Prostate gland (tissue), 2 donors: ENCODE data around the gene DCAF11. TPM values are rescaled to one million over a fixed set of nuclear protein-coding genes. Genes with fewer than 3 reads are reported as not detected.

Experiments used
- DNase-seq: peaks from one replicate; pipeline ENCODE4 v3.0.0-alpha.2; 2019; ENCODE audit warnings: low spot score
- H3K27ac ChIP-seq, 2 donors: fragments of 200-600 bp; sonication (generic); 2 replicates each; pipeline ENCODE4 v1.5.1; 2017 to 2019
- H3K27me3 ChIP-seq: fragments of 200-600 bp; sonication (generic); replicated peaks from 2 replicates; pipeline ENCODE4 v1.5.1; 2019; ENCODE audit not compliant: insufficient read depth
- H3K36me3 ChIP-seq, 2 donors: fragments of 200-600 bp; sonication (generic); 1 replicate in 1 of 2; 2 replicates in 1 of 2; pipeline versions ENCODE4 v1.5.1 to v1.8.1; 2017 to 2019
- H3K4me1 ChIP-seq: fragments of 200-600 bp; sonication (generic); replicated peaks from 2 replicates; pipeline ENCODE4 v1.5.1; 2019
- H3K4me3 ChIP-seq, 2 donors: fragments of 200-600 bp; sonication (generic); 2 replicates each; pipeline ENCODE4 v1.5.1; 2017 to 2019
- H3K9me3 ChIP-seq: fragments of 200-600 bp; sonication (generic); 2 replicates; pipeline ENCODE4 v1.5.1; 2017
- CTCF ChIP-seq, 4 experiments: fragments of 200-600 bp in 2 of 4; fragments of 450-650 bp in 2 of 4; sonication (generic) in 2 of 4; IDR thresholded peaks; 1 replicate in 3 of 4; 2 replicates in 1 of 4; pipeline ENCODE4 v1.5.1; 2016 to 2019; ENCODE audit warnings: antibody characterized with exemption in 4 of 4, mild to moderate bottlenecking in 2 of 4, moderate library complexity in 2 of 4
- POLR2A ChIP-seq: fragments of 450-650 bp; IDR thresholded peaks from one replicate; pipeline ENCODE4 v1.6.1; 2016; ENCODE audit warnings: antibody characterized with exemption, mild to moderate bottlenecking
- POLR2AphosphoS5 ChIP-seq: sonication (generic); formaldehyde crosslinking; IDR thresholded peaks from one replicate; pipeline ENCODE4 v1.6.1; 2017; ENCODE audit warnings: antibody characterized with exemption
- WGBS: methylation state at CpG from one replicate; pipeline ENCODE4 v1.1.5; 2018; 5-methylcytosine and 5-hydroxymethylcytosine counted together
- intact Hi-C: fragments of 100-400 bp; cut with DNase I; formaldehyde crosslinking; loops from one replicate; pipeline ENCODE4 v1.14.2; 2022
- total RNA-seq, 2 donors: library from RNA; depleted of rRNA; stranded (reverse); fragments of >200 nt; gene quantifications; one replicate each; pipeline ENCODE4 v1.1.0, GENCODE V29; 2016

DCAF11 gene
- total RNA-seq, 2 donors from 2014 or later, result 111 to 115 TPM

- Histone ChIP-seq H3K4me3 (peak overlapping the region; percentile 66 to 93), H3K36me3 (no peaks in the 10 kb centered on the region), H3K4me1 (no peaks in the 10 kb centered on the region), H3K27me3 (no peaks in the 10 kb centered on the region), H3K9me3 (no peaks in the 10 kb centered on the region), H3K27ac (peak overlapping the region; percentile 93 to 98)
- no peak for DNase-seq
- TF ChIP-seq POLR2A, result no peak
- no peak for TF ChIP-seq POLR2AphosphoS5
- TF ChIP-seq CTCF (IDR thresholded peaks at IDR 0.05), result no peak
- WGBS, result 65% methylated on average over 19 of the region's 19 CpGs
- intact Hi-C loops, result loop anchor here (5.0 kb wide), 2 partner anchors 81 to 1591 kb away; no protein-coding TSS in a partner anchor
Observed at GRCh38 chr14:24093207-24093900, 21.2 kb upstream of the DCAF11 start.

- Histone ChIP-seq H3K9me3 (no peaks in the 10 kb centered on the region), H3K4me1 (no peaks in the 10 kb centered on the region), H3K27ac (peak within 1 kb of the TSS; percentile 93 to 98), H3K27me3 (no peaks in the 10 kb centered on the region), H3K36me3 (no peaks in the 10 kb centered on the region), H3K4me3 (peak within 1 kb of the TSS; percentile 66 to 93)
- under 1% methylated on average over 67 of the region's 68 CpGs for WGBS
- peak; percentile 89 for DNase-seq
- TF ChIP-seq CTCF (IDR thresholded peaks at IDR 0.05), result peak in 2 of 4 experiments; percentile 23 to 35
- no peak for TF ChIP-seq POLR2A
- TF ChIP-seq POLR2AphosphoS5, result peak; percentile 54
- intact Hi-C loops, result loop anchor here (2.0 to 5.0 kb wide), 3 partner anchors 21 to 1592 kb away; partner anchors contain the start of genes DCAF11 and NRL
Observed at GRCh38 chr14:24093901-24094840, 20.4 kb upstream of the DCAF11 start, which contains the start of gene PCK2. Gene PCK2, plus strand, starts transcription at chr14:24094311. Its CDS starts 95 bp downstream, at chr14:24094406.

- H3K36me3 ChIP-seq, result no peaks in the 10 kb centered on the region
- 14% methylated on average over 14 of the region's 14 CpGs for WGBS
- no peak for DNase-seq
- intact Hi-C loops, result loop anchor here (2.0 to 5.0 kb wide), 3 partner anchors 20 to 1593 kb away; partner anchors contain the start of genes DCAF11 and NRL
- H3K4me1 ChIP-seq, result no peaks in the 10 kb centered on the region
- H3K27me3 ChIP-seq, result no peaks in the 10 kb centered on the region
- TF ChIP-seq POLR2A (no peak), POLR2AphosphoS5 (no peak), CTCF (IDR thresholded peaks at IDR 0.05) (no peak)
- H3K4me3 ChIP-seq, result peak overlapping the region; percentile 66 to 93
- no peaks in the 10 kb centered on the region for H3K9me3 ChIP-seq
- peak overlapping the region; percentile 93 to 98 for H3K27ac ChIP-seq
Observed at GRCh38 chr14:24094841-24095270, 19.7 kb upstream of the DCAF11 start.

GRCh38 chr14:24095271-24096068 lies 19.1 kb upstream of the DCAF11 start:
- H3K4me3 ChIP-seq, result peak overlapping the region; percentile 66 to 93
- WGBS, result 51% methylated on average over 12 of the region's 12 CpGs
- H3K9me3 ChIP-seq, result no peaks in the 10 kb centered on the region
- intact Hi-C loops, result loop anchor here (2.0 kb wide), 1 partner anchor 19 kb away; the partner anchor contains the start of genes DCAF11 and NRL
- TF ChIP-seq CTCF (IDR thresholded peaks at IDR 0.05) (no peak), POLR2AphosphoS5 (no peak), POLR2A (no peak)
- H3K27ac ChIP-seq, result peak overlapping the region; percentile 93 to 98
- H3K27me3 ChIP-seq, result no peaks in the 10 kb centered on the region
- no peak for DNase-seq
- H3K36me3 ChIP-seq, result no peaks in the 10 kb centered on the region
- no peaks in the 10 kb centered on the region for H3K4me1 ChIP-seq
